HG03103 (cell line): Measurements from ENCODE around the gene FAM107A.

Experiments used
- ATAC-seq: cut with Tn5 transposase; IDR thresholded peaks from one replicate; pipeline ENCODE4 v1.9.1; 2021; ENCODE audit warnings: low read depth; ENCODE audit not compliant: unreplicated experiment

The FAM107A gene

DNA sequence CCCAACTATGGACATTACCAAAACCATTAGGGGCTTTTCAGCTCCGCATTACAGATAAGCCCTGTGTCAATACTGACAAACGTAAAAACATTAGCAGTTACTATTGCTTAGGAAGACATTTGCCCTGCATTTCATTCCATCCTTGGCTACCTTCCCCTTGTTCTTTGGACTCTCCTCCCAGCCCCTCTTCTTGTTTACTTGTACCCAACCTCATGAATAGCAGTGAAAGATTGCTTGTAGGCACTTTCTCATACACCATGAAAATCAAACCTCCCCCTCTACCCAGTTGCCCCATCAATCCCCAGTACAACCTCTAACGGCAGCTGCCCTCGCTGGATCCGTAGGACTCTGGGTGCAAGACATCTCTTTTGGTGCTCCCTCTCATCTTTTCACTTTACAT is 16.9 kb upstream of the FAM107A start:
- ATAC-seq: no peak

DNA sequence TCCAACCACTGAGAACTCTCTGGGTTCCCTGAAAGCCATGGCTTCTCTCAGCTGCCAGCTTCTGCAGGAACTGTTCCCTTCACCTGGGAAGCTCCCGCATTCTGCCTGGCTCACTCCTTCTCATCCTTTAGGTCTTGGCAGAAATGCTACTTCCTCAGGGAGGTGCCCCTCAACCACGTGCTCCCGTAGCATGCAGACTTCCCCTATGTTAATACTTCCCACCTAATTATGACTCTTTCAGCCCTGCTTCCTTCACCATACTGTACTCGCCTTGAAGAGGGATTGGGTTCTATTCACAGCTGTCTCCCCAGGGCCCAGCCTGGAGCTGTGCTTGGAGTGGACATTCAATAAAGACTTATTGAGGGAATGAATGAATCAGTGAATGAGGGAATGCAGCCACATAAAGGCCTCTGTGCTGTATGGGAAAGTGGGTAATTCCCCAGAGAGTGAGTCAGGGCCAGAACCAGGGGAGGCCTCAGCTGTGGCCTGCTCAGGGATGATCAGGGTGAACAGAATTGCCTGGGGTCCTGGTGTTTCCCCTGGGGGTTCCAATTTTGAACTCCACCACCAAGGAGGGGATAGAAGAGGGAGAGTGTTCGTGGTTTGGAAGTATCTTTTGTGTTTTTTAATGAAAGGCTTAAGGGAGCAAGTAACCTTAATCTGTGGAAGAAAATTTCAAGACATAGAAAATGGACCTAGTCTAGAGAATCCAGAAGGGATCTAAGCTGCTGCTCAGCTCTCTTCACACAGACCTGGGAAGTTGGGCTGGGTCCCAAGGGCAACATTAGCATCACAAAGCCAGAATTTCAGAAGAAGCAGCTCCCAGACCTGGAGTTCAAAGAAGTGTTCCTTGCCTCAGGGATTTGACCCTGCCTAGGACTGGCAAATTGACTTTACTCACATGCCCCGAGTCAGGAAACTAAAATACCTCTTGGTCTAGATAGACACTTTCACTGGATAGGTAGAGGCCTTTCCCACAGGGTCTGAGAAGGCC is 14.6 kb upstream of the FAM107A start:
- no peak for ATAC-seq

DNA sequence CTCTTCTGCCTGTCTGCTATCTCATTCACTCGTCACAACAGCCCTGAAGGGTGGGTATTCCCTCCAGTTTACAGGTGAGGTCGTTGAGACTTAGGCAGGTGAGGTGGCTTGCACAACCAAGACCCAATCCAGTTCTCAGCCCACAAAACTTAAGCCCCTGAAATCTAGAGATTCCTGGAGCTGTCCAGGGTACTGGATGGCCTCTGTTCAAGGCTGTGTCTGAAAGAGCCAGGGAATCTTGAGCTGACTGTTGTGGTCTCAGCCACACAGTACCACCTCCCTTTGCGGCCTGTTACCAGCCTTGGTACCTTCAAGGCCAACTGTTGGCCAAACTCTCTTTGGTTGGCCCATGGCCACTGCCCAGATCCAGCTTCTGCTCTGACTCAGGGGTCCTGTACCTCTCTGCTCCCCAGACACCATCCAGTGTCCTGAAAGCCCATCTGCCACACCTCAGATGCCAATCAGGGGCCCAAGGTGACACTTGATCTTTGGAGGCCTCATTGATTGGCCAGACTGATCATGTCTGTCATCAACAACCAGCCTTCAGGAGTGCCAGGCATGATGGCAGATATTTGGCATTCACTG is 10.9 kb upstream of the FAM107A start:
- no peak for ATAC-seq

DNA sequence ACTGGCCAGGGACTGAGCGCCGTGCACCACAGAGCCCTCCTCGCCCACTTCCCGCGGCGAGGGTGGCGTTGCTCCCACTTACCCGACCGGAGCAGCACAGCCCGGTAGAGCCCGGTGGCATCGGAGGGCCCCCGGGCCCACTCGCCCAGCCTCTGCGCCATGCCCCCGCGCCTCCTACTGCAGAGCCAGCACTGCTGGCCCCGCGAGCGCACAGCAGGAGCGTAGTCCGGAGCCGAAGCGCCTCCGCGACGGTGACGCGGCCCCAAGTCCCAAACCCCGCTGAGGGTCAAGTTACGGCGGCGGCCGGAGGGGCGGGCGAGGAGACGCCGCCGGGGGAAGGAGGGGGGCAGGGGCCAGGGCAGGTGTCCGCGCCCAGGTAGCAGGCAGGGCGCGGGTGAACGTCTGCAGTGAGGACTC is 9.6 kb upstream of the FAM107A start:
- ATAC-seq: no peak

DNA sequence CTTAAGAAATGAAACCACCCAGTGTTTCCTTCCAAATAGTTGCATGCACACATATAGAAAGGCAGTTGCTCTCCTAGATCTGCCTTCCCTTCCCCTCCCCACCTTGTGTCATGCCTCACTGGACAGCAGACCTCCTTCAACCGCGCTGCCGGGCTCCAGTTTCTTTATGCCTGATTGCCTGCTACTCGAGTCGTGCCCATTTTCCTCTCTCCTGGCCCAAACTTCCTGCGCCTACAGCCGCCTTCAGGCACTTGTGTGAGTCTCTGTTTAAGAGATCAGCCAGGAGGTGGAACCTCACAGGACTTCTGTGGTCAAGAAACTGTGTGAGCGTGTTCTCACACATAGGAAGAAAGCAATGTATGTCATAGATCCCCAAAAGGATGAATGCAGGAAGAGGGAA is 8.8 kb upstream of the FAM107A start:
- ATAC-seq: no peak

DNA sequence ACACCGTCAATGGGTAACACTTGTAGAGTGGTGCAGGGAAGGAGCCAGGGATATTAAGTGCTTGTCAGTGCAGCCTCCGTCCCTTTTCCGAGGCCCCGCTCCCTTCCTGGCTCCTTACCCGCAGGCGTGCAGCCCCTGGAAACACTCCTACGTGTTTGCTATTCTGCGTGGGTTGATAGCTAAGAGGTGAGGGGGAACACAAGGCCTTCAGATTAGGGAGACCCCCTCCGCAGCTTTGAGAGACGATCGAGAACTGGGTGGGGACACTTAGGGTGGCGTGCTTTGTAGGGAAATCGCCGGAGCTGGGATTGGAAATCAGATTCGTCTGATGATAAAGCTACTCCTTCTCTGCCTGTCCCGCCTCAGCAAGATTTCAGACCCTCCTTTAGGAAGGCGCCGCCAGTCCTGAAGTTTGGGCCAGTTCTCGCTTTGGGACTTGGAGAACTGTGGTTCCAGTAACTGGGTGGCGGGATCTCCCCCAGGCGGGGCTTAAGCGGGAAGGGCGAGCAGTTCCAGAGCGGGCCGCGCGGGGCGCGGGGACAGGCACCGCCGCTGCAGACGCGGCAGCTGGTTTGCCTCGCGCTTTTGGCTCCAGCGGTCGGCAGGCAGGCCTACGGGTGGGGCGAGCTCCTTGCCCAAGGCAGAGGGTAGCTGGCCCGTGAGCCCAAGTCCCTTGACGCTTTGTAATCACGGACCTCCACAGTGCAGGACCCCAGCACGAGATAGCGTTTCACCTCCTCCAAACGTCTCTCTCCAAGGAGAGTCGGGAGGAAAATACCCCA is 8.0 kb upstream of the FAM107A start:
- peak; percentile 84 for ATAC-seq

DNA sequence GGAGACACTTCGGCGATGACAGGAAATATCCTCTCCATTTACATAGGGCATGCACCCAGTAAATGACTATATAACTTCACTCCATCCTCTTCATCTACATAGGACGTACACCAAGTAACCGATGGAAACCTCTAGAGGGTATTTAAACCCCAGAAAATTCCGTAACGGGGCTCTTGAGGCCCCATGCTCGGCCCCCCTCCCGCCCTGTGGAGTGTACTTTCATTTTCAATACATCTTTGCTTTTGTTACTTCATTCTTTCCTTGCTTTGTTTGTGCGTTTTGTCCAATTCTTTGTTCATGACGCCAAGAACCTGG is 7.5 kb upstream of the FAM107A start:
- no peak for ATAC-seq

DNA sequence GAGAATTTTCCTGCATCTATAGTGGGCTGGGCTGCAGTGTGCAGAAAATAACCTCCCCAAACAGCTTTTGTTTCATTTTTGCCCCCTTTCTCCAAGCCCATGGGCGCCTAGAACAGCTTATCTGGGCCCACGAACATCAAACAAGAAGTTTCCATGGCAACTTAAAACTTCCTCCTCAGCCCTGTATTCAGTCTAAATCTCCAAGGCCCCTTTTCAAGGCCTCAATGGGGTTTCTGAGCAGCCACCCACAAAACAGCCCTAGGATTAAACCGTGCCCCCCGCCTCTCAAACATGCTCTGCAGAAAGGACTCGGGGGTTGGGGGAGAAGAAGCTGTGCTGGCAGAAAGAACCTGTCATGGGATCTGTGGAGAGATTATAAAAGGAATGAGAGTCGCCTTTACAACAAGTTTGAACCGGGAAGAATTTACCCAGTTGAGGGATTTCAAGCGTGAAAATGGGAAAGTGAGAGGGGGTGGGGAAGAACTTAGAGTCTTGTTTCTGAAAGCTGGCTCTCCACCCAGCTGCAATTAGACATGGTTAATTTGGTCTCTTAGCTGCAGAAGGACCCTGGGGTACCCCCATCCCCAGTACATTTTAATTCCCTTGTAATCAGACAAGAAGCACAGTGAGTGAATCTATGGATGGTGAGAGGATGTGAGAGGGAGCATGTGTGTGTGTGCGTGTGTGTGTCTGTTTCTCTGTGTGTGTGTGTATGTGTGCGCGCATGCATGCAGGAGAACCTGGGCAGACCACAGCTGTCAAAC is 4.3 kb upstream of the FAM107A start:
- no peak for ATAC-seq

DNA sequence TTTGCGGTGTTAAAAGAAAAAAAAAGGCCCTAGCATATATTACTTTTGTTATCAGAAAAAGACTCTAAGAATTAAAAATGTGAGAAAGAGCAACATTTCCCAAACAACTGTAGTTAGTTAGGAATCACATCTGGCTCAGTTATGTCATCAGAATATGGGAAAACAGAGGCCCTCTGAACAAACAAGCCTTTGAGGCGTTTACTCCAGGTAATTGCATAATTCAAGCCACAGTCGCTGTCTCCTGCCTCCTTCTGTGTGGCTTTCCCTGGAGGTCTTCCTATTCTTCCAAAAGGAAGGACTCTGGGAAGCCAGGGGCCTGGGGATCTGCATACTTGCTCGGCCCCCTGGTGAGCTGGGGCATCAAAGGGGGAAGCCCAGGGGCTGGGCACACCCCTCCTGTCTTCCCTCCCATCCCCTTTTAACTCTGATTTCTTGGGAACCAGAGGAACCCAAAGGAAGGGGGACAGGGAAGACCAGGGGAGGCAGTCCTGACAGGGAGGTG is 3.7 kb upstream of the FAM107A start:
- no peak for ATAC-seq

DNA sequence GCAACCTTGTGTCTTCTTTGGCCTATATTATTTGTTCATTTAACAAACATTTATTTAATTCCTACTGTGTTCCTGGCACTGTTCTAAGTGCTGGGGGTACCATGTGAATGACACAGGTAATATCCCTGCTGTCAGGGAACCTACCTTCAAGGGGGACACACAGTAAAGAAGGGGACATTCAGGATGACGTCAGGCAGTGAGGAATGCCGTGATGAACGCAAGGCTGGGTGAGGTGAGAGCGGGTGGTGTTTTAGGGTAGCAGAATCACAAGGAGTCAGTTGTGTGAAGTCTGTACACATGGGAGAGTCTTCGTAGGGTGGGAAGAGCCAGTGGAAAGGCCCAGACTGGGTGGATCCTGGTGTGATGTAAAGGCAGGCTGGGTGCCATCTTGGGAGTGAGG is 1.7 kb upstream of the FAM107A start:
- ATAC-seq: no peak

DNA sequence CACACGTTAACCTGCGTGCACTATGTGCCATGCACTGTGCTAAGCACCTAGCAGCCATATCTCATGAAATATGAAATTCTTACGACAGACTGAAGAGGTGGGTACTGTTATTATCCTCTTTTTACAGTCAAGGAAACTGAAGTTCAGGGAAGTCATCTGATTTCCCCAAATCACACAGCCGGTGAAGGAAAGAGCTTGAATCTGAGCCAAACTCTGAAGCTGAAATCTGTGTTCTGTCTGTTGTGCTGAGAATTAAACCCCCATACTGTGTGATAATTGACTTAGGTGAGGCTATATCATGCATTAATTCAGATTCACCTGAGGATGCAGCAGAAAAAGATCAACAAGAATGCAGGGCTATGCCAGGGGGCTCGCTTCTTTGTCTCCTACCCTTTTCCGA is 475 bp downstream of the FAM107A start:
- ATAC-seq: no peak

DNA sequence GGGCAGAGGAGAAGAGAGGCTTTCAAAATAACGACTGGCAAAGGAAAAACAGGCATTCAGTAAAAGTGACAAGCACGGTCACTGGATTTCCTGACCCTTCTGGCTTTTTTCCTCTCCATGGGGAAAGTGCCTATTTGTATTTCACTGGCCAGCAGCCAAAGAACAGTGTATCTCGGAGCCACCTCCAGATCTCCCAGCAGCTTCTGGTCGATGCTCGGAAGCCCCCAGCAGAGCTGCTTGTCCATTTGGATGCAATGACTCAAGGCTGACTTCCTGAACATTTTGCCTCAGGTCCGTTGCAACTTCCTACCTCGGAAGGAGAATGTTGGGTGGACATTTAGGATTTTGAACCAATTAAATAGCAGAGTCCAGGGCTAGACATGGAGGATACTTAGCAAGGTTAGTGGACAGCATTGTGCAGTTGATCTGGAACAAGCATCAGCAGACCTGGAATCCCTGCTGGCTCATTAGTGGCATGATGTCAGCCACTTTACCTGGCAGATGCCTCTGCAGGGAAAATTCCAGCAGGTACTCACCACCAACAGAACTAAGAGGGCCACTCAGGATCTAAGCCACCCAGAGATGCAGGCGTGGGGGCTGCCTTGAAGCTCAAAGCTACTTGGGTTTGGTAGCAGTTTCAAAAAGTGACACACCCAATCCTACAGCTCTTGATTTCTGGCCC is 1.1 kb downstream of the FAM107A start:
- no peak for ATAC-seq

DNA sequence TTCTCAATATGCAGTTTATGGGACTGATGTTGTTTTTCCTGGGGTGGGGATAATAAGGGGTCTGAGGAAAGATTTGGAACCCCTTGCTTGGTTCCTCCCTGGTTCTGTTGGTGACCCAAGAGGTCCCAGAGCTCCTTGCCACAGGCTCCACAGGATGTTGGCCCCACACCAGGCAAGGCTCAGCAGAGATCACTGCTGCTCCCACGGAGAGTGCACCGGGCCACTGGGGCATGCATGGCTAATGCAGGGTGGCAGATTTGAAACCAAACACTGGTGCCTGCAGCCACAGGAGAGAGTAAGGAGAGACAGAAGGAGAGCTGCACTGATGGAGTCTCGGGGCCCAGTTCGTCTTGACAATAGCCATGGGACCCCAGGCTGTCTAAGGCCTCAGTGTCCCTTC is 2.5 kb downstream of the FAM107A start:
- ATAC-seq: no peak

DNA sequence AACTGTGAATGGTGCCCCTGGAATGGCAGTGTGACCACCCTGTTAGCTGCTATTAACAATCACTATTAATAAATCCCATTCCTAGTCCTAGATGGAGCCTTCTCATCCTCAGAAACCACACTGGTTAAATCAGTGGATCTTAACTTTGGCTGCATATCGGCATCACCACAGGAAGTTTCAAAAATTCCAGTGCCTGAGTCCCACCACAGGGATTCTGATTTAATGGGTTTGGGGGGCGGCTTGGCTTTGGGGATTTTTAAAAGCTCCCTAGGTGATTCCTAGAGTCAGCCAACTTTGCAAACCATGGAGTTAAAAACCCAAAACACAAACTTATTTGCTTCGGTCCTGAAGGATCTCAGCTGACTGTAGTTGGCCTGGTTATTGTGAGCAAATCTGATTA is 3.1 kb downstream of the FAM107A start:
- ATAC-seq: no peak

DNA sequence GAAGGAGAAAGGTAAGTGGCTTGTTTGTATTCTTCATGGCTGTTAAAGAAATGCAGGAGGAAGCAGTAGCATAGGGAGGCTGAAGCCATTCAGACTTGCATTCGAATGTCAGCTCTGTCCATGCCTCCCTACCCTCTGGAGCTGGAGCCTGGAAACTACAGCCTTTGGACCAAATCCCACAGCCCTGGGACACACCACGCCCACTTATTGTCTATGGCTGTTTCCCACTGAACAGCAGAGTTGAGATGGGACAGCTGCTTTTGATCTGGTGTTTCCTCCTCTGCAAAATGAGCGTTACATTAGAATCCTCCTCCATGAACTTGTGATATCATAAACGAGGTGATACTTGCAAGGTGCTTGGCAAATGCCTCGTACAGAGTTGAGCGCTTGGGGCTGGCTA is 3.6 kb downstream of the FAM107A start:
- ATAC-seq: no peak

DNA sequence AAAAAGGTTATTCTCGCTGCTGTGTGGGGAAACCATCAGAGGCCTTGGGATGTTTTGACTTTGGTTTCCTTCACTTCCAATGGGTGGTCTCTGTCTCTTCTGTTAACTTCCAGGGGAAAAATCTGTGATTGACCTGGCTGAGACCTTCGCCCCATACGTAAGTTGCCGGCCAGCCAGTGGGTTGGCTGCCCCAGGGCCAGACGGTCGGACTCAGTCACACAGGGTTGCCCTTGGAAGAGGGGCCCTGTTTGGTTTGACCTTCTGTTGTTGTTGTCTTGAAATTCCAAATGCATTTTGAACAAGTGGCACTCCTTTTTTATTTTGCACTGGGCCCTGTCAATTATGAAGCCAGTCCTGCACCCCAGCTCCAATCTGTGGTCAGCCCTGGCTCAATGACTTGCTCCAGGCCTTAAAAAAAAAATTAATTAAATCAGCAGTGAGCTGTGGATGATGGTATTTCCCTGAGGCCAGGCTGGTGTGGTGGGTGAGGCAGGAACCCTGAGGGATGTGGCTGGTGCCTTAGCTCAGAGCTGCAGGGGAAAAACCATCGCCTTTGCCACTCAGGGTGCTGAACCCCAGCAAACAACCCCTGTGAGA is 4.5 kb downstream of the FAM107A start:
- ATAC-seq: no peak

DNA sequence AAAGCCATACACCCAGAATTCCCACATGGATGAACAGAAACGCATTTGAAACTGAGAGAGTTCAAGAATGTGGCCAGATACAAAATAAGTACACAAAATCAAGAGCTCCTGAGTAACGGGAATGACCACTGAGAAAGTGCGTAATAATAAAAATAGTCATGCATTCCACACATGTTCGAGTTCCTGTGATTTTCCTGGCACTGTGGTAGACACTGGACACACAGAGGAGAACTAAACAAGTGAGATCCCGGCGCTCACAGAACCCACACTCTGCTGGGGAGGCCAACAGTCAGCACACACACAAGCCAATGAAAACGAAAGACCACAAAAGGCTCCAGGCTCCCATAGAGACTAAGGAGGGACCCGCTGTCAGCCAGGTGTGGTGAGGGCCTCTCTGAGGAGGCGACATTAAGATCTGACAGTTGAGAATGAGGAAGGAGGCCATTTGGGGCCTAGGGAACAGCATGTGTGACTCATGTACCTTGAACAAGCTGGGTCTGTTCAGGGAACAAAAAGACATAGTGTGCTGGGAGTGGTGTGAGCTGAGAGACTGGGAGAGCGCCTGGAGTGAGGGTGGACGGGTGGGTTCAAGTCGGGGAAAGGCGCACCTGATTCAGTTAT is 5.1 kb downstream of the FAM107A start:
- ATAC-seq: no peak

DNA sequence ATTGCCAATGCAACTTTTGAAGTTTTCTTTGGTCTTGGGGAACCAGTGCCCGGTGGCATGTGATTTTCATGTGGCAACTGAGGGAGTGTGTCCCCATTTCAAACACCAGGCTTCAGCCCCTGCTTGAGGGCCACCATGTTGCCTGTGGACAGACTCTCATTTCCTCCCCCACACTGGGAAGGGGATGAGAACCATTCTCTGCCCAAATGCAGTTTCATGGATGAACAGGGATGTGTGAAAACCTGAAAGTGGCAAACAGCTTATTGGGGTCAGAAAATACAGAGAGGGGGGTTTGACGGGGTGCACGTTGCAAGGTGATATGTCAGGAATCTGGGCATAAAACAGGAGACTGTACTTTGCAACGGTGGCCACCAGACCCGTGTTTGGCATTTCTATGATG is 6.3 kb downstream of the FAM107A start:
- no peak for ATAC-seq

DNA sequence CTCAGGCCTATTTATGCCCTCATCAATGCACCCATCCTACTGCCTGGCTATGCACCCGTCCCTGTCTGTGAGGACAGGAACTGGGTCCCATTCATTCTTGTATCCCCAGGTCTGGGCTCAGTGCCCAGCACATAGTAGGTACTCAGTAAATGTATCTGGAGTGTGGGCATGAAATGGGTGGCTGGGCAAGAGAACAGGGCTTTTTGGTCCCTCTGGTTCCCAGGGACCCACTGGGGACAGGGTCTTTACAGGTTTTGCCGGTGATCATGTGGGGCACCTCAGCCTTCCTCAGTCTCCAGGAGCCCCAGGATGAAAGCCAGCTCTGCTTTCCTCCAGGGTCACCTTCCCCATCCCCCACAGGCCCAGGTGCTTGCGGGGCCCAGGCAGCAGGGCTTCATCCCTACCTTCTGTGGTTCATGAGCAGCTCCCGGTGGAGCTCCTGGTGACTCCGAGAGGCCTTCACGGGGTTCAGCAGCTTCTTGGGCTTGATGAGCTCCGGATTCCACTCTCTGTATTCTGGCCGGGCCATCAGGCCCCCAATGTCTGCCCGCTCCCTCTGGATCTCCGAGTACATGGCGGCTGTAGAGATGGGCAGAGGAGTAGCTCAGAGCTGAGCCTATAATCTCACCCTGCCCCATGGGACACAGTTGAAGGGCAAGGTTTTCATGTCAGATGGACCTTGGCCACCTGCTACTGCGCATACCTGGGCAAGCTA is 7.7 kb downstream of the FAM107A start:
- ATAC-seq: no peak
